Measurements from ENCODE around the gene ADCY9. TPM values are rescaled to one million over a fixed set of nuclear protein-coding genes. Genes with fewer than 3 reads are reported as not detected.

The ADCY9 gene
- total RNA-seq, 1 donor from 2014 or later, result 11.4 TPM

GRCh38 chr16:3997231-3997841 is 118.9 kb downstream of the ADCY9 start:
- Histone ChIP-seq H3K79me2 (ENCODE audit: insufficient read depth, low read length) (no peaks in the 10 kb centered on the region), H4K20me1 (ENCODE audit: insufficient read depth, low read length) (no peaks in the 10 kb centered on the region), H3K4me1 (ENCODE audit: insufficient read depth, low read length) (peaks cover 10% of the 10 kb centered on the region), H3K9me3 (ENCODE audit: insufficient read depth, low read depth, low read length) (no peaks in the 10 kb centered on the region), H3K27me3 (ENCODE audit: insufficient read depth, low read length) (no peaks in the 10 kb centered on the region), H3K4me3 (ENCODE audit: insufficient read depth, low read depth, low read length) (no peak overlapping the region), H3K9ac (ENCODE audit: low read length) (no peak overlapping the region), H3K36me3 (ENCODE audit: insufficient read depth, low read length) (no peaks in the 10 kb centered on the region), H3K27ac (ENCODE audit: low read depth, low read length) (no peak overlapping the region), H3K4me2 (ENCODE audit: low read length) (no peak overlapping the region), H2AFZ (ENCODE audit: low read depth, low read length) (no peak overlapping the region)
- Mint-ChIP-seq H3K27ac (ENCODE audit: unreplicated experiment) (no peak overlapping the region), H3K4me1 (ENCODE audit: low read depth, unreplicated experiment) (peaks cover 11% of the 10 kb centered on the region), H3K36me3 (ENCODE audit: low read depth, unreplicated experiment) (no peaks in the 10 kb centered on the region), H3K27me3 (ENCODE audit: low read depth, unreplicated experiment) (no peaks in the 10 kb centered on the region), H3K9me3 (ENCODE audit: unreplicated experiment) (no peaks in the 10 kb centered on the region), H3K4me3 (ENCODE audit: unreplicated experiment) (no peak overlapping the region)
- DNase-seq (ENCODE audit: low read depth), result no peak
- TF ChIP-seq EZH2 (IDR thresholded peaks at IDR 0.05; ENCODE audit: insufficient read depth, low read length), result no peak
- no peak for TF ChIP-seq CTCF (IDR thresholded peaks at IDR 0.05; ENCODE audit: insufficient read depth, low read depth, low read length)
- no peak for FAIRE-seq

DNA sequence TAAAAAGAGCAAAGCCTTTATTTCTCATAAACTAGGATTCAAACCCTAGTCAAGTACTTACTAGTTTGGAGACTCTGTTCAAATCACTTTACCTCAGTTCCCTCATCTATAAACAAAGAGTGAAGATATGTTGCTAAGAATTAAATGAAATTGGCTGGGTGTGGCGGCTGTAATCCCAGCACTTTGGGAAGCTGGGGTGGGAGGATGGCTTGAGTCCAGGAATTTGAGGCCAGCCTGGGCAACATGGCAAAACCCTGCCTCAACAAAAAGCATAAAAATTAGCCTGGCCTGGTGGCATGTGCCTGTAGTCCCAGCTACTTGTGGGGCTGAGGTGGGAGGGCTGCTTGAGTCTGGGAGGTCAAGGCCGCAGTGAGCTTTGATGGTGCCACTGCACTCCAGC is 121.2 kb downstream of the ADCY9 start:
- Histone ChIP-seq H2AFZ (ENCODE audit: low read depth, low read length) (no peak overlapping the region), H3K36me3 (ENCODE audit: insufficient read depth, low read length) (no peaks in the 10 kb centered on the region)

More for the DNA sequence above, 121.2 kb downstream of the ADCY9 start:
- H3K36me3 Mint-ChIP-seq (ENCODE audit: low read depth, unreplicated experiment), result no peaks in the 10 kb centered on the region
- Histone ChIP-seq H3K4me2 (ENCODE audit: low read length) (no peak overlapping the region), H3K9ac (ENCODE audit: low read length) (no peak overlapping the region), H3K4me3 (ENCODE audit: insufficient read depth, low read depth, low read length) (no peak overlapping the region), H3K79me2 (ENCODE audit: insufficient read depth, low read length) (no peaks in the 10 kb centered on the region), H3K27ac (ENCODE audit: low read depth, low read length) (no peak overlapping the region), H3K4me1 (ENCODE audit: insufficient read depth, low read length) (peaks cover 10% of the 10 kb centered on the region), H3K27me3 (ENCODE audit: insufficient read depth, low read length) (no peaks in the 10 kb centered on the region), H3K9me3 (ENCODE audit: insufficient read depth, low read depth, low read length) (no peaks in the 10 kb centered on the region), H4K20me1 (ENCODE audit: insufficient read depth, low read length) (no peaks in the 10 kb centered on the region)
- H3K27me3 Mint-ChIP-seq (ENCODE audit: low read depth, unreplicated experiment), result no peaks in the 10 kb centered on the region
- TF ChIP-seq EZH2 (IDR thresholded peaks at IDR 0.05; ENCODE audit: insufficient read depth, low read length) (no peak), CTCF (IDR thresholded peaks at IDR 0.05; ENCODE audit: insufficient read depth, low read depth, low read length) (no peak)
- H3K27ac Mint-ChIP-seq (ENCODE audit: unreplicated experiment), result no peak overlapping the region
- no peak overlapping the region for H3K4me3 Mint-ChIP-seq (ENCODE audit: unreplicated experiment)
- H3K9me3 Mint-ChIP-seq (ENCODE audit: unreplicated experiment), result no peaks in the 10 kb centered on the region
- DNase-seq (ENCODE audit: low read depth) (no peak), FAIRE-seq (no peak)
- H3K4me1 Mint-ChIP-seq (ENCODE audit: low read depth, unreplicated experiment), result peaks cover 11% of the 10 kb centered on the region

Data from astrocyte (in vitro differentiated cells and primary cell).